Activated CD8-positive, alpha-beta memory T cell treated with anti-CD3 and anti-CD28 coated beads, Interleukin-2, amount 50 U/mL, for 24 hours (primary cell): Measurements from ENCODE around the gene EAF2.
"Not testable (repeated sequence)": the region's sequence is repeated elsewhere in the genome, so short reads cannot be mapped to it uniquely, and the experiment has no call there.

Source experiments
- DNase-seq: peaks from one replicate; pipeline ENCODE4 v3.0.0-alpha.2; 2020; ENCODE audit errors: extremely low read depth

Gene EAF2

GRCh38 chr3:121863247-121863646 lies 28.2 kb downstream of the EAF2 start:
- DNase-seq, result not testable (repeated sequence)

GRCh38 chr3:121863801-121864200 lies 28.8 kb downstream of the EAF2 start:
- no peak for DNase-seq

- DNase-seq, result no peak
These were observed 34.7 kb downstream of the EAF2 start for GRCh38 chr3:121869736-121870135.

DNA sequence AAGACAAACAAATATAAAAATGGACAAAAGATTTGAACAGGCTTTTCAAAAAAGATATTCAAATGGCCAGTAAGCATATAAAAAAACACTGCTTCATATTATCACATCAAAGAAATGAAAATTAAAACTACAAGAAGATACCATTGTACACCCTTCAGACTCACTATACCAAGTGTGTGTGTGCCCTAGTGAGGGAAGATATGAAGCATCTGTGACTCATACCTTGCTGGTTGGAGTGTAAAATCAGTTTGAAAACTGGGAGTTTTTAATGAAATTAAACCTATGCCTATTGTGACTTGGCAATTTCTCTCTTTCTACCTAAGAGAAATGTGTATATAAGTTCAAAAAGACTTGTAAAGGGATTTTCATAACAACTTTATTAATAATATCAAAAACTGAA lies 35.7 kb downstream of the EAF2 start:
- no peak for DNase-seq

DNA sequence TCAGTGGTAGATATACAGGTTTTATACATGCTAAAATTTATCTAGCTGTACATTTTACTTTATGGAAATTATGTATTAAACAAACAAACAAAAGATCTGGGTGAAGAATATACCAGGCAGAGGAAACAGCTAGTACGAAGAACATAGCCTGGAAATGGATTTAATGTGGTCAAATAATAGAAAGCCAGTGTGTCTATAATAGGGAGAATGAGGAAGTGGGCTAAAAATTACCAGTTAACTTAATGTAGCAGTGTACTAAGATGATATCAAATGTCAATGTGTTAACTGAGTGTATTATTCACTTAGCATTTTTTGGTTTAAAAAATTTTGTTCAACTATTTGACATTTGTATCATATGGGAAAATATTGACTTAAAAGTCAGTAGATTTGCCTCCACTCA lies 36.4 kb downstream of the EAF2 start:
- DNase-seq, result no peak

- DNase-seq, result no peak
These were observed 43.4 kb downstream of the EAF2 start for GRCh38 chr3:121878411-121878810.

GRCh38 chr3:121883507-121883906 lies 48.5 kb downstream of the EAF2 start:
- no peak for DNase-seq

DNA sequence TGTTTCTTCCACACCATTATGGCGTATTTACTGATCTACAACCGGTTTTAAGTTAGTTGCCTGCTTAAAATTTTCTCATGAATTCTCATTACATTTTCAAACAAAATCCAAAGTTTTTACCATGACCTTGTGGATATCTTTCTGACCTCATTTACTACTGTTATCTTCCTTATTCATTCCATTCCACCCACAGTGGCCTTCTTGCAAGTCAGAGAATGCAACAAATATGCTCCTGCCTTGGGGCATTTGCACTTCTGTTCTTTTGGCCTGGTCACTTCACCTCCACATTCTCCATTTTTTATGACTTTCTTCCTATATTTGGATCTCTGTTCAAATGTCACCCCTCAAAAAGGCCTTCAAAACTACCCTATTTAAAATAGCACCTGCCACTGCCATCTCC lies 50.4 kb downstream of the EAF2 start:
- DNase-seq, result no peak

DNA sequence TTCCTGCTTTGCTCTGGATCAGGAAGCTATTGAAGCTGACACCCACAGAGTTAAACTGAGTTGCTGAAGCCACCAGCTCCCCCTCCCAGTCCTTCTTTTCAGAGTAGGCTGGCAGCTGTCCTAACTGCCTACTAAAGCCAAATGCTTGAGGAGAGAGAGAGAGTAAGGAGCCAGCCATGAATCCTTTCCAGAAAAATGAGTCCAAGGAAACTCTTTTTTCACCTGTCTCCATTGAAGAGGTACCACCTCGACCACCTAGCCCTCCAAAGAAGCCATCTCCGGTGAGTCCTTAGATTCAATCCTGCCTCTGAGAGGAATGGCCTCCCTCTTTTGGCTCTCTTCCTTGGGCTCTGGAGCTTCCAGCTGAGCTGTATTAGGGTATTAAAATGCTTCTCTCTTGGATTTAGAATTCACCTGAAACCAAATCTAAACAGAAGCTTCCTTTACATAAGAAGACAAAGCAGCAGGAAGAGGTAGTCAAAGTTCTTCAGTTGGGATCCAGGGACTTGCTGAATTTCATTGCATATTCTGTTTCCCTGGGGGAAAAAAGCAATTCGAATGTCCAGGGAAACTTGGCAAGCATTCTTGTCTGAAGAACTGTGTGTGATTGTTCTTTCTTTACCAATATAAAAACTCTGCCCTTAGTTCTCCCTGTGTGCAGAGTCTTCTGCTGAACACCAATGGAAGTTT lies 59.4 kb downstream of the EAF2 start, which contains the start of gene SLC15A2:
Gene SLC15A2, plus strand, starts transcription at position 101 of the 690 bp plus-strand sequence. Its CDS starts 76 bp downstream, at position 177.
- no peak for DNase-seq

GRCh38 chr3:121895121-121895520 lies 60.1 kb downstream of the EAF2 start:
- no peak for DNase-seq

DNA sequence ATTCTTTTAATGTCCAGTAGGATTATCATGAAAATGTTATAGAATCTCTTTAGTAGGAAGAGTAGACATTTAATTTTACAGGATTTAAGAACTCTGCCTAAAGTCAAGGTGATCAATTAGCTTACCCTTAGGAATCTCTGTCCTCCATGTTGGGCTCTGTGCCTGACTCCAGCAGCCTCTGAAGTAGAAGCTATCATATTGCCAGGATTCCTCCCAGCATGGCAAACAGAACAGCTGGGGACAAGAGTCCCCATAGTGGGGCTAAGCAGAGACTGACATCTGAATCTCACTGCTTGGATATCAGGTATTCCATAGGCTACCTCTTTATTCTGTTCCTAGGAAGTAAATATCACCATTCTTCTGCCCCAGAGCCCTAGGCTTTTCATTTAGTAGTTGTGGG lies 60.7 kb downstream of the EAF2 start:
- DNase-seq, result no peak

DNA sequence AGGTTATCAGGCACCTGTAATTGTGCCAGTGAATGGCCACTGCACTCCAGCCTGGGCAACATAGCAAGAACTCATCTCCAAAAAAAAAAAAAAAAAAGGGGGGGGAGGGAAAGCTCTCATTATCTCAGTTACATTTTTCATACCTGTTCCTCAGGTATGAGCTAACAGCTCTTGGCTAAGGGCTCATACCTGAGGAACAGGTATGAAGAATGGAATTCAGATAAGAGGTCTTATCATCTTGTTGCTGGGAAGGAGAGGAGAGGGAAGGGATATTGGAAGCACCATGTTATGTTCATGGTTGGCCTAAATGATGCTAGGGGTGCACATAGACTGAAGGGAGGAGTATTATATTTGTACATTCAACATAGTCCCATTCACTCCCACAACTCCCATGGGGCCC lies 61.8 kb downstream of the EAF2 start:
- DNase-seq, result no peak

GRCh38 chr3:121897296-121897695 lies 62.3 kb downstream of the EAF2 start:
- DNase-seq, result no peak

DNA sequence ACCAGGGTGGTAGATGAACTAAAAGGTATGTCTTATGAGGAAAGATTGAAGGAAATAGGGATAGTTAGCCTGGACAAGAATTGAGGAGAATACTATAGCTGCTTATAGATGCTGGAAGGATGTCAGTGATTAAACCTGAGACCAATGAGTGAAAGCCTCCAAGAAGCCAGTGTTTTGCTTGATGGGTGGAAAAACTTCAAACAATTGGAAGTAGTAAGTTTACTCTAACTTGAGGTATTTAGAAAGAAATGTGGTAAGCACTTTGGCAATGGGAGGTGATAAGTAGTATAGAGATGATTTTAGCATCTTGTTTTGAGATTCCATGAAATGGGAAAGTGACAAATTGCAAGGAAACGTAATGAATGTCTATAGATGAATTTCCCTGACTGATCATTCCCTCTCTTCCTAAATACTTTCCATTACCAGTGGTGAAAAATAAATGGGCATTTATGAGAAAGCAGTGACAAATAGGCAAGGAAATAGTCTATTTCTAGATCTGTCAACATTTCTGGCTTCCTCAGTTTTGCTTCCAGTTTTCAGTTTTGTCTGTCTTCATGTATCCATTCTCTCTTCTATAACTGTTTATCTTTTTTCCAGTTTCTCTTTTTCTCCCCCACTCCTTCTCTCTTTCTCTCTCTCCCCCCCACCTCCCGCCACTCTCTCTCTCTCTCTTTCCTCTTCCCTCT lies 78.4 kb downstream of the EAF2 start:
- DNase-seq, result no peak

GRCh38 chr3:121914081-121914998 lies 79.3 kb downstream of the EAF2 start:
- no peak for DNase-seq

GRCh38 chr3:121916189-121916588 lies 81.2 kb downstream of the EAF2 start:
- no peak for DNase-seq

GRCh38 chr3:121918779-121919483 lies 83.9 kb downstream of the EAF2 start:
- no peak for DNase-seq

GRCh38 chr3:121924734-121925133 lies 89.7 kb downstream of the EAF2 start:
- no peak for DNase-seq

GRCh38 chr3:121926380-121926779 lies 91.4 kb downstream of the EAF2 start:
- DNase-seq, result no peak
